Loucy (cell line): Measurements from ENCODE around the gene KATNIP.

Experiments
- EZH2phosphoT487 ChIP-seq: fragments of 200-600 bp; IDR thresholded peaks from 2 replicates; pipeline ENCODE4 v1.6.1; 2018; ENCODE audit warnings: antibody characterized with exemption, mild to moderate bottlenecking, moderate library complexity, borderline replicate concordance
- TF ChIP-seq, protein P1 (sequence below): fragments of 200-600 bp; sonication (generic); conservative IDR thresholded peaks from 2 replicates; pipeline ENCODE4 v1.5.1; 2014; ENCODE audit warnings: mild to moderate bottlenecking, antibody characterized with exemption, low read length

DNA sequence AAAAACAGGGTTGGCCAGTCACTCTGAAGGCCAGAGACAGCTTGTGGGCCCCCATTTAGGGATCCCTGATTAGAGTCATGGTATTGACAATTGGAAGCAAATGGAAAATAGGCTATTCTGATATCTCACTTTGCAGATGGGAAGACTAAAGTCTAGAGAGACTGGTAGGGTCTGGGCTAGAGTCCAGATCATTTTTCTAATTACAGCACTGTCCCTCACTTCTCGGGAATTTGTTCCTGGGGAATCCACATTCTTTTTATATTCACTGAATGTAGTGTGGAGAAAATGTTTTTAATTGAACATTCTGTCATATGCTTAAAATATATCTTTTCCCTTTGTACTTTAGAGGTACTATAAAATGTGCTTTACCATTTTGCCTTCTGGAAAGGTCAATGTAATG, 1.1 kb downstream of the KATNIP start:
- TF ChIP-seq, protein P1, sequence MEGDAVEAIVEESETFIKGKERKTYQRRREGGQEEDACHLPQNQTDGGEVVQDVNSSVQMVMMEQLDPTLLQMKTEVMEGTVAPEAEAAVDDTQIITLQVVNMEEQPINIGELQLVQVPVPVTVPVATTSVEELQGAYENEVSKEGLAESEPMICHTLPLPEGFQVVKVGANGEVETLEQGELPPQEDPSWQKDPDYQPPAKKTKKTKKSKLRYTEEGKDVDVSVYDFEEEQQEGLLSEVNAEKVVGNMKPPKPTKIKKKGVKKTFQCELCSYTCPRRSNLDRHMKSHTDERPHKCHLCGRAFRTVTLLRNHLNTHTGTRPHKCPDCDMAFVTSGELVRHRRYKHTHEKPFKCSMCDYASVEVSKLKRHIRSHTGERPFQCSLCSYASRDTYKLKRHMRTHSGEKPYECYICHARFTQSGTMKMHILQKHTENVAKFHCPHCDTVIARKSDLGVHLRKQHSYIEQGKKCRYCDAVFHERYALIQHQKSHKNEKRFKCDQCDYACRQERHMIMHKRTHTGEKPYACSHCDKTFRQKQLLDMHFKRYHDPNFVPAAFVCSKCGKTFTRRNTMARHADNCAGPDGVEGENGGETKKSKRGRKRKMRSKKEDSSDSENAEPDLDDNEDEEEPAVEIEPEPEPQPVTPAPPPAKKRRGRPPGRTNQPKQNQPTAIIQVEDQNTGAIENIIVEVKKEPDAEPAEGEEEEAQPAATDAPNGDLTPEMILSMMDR: no peak
- no peak for TF ChIP-seq EZH2phosphoT487
